Type B pancreatic cell (in vitro differentiated cells): Measurements from ENCODE around the gene LRRC36. TPM values are rescaled to one million over a fixed set of nuclear protein-coding genes. Genes with fewer than 3 reads are reported as not detected.
A peak's percentile ranks its signal among the peaks of the same experiment; 100 is the strongest.

ENCODE experiments used
- DNase-seq: peaks from one replicate; pipeline ENCODE4 v3.0.0; 2021; ENCODE audit warnings: mixed read lengths; ENCODE audit not compliant: unreplicated experiment; ENCODE audit errors: extremely low spot score
- H3K27ac Mint-ChIP-seq: 2 replicates; pipeline ENCODE4 v1.8.0; 2021; ENCODE audit warnings: mild to moderate bottlenecking, mixed read lengths
- H3K27me3 Mint-ChIP-seq: 2 replicates; pipeline ENCODE4 v1.8.0; 2021; ENCODE audit warnings: mixed read lengths
- H3K36me3 Mint-ChIP-seq: 2 replicates; pipeline ENCODE4 v1.8.0; 2021; ENCODE audit warnings: mixed read lengths
- H3K4me1 Mint-ChIP-seq: one replicate; pipeline ENCODE4 v1.8.0; 2021; ENCODE audit warnings: mixed read lengths; ENCODE audit not compliant: unreplicated experiment
- H3K4me3 Mint-ChIP-seq: 2 replicates; pipeline ENCODE4 v1.8.0; 2021; ENCODE audit warnings: mild to moderate bottlenecking, mixed read lengths
- H3K9me3 Mint-ChIP-seq: 2 replicates; pipeline ENCODE4 v1.8.0; 2021; ENCODE audit warnings: mixed read lengths
- CTCF ChIP-seq: fragments of 200-600 bp; sonication (generic); conservative IDR thresholded peaks from 2 replicates; pipeline ENCODE4 v1.5.0; 2021; ENCODE audit warnings: antibody characterized with exemption, mild to moderate bottlenecking
- total RNA-seq: library from RNA; stranded (reverse); gene quantifications from 2 replicates; pipeline ENCODE4 v1.2.1, GENCODE V29; 2021; ENCODE audit warnings: low replicate concordance

The LRRC36 gene
- total RNA-seq, 1 donor from 2014 or later: 1.1 TPM

DNA sequence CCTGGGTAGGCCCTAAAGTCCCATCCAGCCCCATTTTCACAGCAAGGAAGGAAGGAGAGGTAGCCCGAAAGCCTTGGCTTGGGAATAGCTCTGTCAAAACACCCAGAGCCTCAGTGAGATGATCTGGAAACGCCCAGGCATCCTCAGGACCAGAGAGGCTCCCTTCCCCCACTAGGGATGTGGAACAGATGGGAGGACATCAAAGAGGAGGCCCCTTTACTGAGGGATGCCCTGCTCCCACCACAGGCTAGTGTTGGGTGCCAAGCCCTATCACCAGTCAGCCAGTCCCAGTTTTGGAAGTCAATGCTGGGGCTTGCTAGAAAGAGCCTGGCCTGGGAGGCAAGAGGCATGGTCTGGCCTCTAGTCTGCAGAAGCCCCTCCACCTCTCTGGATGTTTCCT lies 62.0 kb downstream of the LRRC36 start:
- H3K9me3 Mint-ChIP-seq: no peaks in the 10 kb centered on the region

GRCh38 chr16:67389911-67390815 lies 63.5 kb downstream of the LRRC36 start:
- Mint-ChIP-seq H3K27ac (no peak overlapping the region), H3K9me3 (no peaks in the 10 kb centered on the region), H3K27me3 (peaks cover 18% of the 10 kb centered on the region), H3K36me3 (no peaks in the 10 kb centered on the region), H3K4me1 (peaks cover 20% of the 10 kb centered on the region), H3K4me3 (peak overlapping the region; percentile 32)
- DNase-seq: no peak
- TF ChIP-seq CTCF: no peak

More for the DNA sequence above, 62.0 kb downstream of the LRRC36 start:
- Mint-ChIP-seq H3K4me3 (no peak overlapping the region), H3K4me1 (peaks cover 26% of the 10 kb centered on the region), H3K27ac (no peak overlapping the region), H3K36me3 (no peaks in the 10 kb centered on the region), H3K27me3 (peaks cover 18% of the 10 kb centered on the region)
- no peak for TF ChIP-seq CTCF
- DNase-seq: no peak

DNA sequence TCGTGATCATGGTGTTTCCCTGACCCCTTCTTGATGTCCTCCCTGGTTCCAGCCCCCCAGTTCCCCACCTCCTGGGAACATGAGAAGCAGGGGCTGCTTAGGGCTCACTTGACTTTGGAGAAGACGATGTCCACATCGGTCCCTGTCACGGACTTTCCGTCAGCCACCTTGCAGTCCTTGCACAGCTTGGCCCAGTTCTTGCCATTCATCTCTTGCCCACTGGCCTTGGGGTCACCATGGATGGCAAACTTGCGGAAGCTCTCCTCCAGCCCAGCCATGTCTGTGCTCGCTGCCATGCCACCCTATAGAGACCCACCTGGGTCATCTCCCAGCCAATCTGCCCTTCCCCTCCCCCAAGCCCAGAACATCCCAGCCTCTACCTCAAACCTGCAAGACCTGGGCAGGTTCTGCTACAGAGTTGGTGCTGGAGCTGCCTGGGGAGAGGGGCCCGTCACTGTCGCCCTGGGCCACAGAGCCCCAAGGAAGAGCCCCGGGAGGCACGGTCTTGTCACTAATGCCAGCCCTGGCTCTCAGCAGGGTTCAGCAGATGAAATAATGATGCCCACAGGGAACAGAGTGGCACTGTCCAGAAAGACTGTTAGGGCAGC lies 64.3 kb downstream of the LRRC36 start:
- peaks cover 14% of the 10 kb centered on the region for H3K4me1 Mint-ChIP-seq
- DNase-seq: no peak
- H3K27ac Mint-ChIP-seq: peak overlapping the region; percentile 46
- H3K9me3 Mint-ChIP-seq: no peaks in the 10 kb centered on the region
- no peaks in the 10 kb centered on the region for H3K36me3 Mint-ChIP-seq
- peaks cover 18% of the 10 kb centered on the region for H3K27me3 Mint-ChIP-seq
- no peak overlapping the region for H3K4me3 Mint-ChIP-seq
- TF ChIP-seq CTCF: no peak

DNA sequence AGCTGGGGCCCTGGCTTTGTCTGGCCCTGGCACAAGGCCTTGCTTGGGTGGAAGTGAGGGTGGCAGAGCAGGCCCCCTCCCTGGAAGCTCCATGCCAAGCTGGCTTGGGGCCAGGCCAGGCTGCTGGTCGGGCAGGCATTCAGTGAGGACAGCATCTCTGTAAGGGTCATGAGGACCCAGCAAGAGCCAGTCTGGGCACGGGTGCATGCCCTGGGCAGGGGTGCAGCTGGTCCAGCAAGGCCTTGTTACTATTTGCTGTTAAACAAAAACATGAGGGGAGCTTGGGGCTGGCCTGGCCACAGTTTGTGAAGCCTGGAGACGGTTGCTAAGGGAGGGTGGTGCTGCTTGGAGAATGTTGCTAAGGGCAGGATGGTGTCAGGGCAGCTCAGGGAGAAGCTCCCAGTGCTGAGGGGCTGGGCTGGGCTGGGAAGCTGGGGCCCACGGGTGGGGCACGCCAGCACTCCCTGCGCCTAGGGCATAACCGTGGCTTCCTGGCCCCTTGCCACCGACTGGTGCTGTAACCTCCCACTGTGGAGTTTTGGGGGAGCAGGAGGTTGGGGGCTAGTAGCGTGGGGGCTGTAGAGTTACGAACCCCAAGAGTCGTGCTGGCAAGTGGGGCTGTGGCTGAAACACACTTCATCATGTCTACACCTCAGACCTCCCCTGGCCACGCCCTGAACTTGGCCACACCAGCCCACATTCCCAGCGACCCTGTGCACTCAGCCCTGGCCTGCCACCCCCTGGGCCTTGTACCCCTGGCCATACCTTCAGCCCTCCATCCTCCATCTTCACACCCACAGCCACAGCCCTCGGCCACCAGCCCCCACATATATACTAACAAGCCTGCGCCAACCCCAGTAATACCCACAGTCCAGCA lies 65.0 kb downstream of the LRRC36 start:
- H3K4me1 Mint-ChIP-seq: peaks cover 14% of the 10 kb centered on the region
- DNase-seq: no peak
- peaks cover 18% of the 10 kb centered on the region for H3K27me3 Mint-ChIP-seq
- H3K27ac Mint-ChIP-seq: peak overlapping the region; percentile 76
- H3K36me3 Mint-ChIP-seq: no peaks in the 10 kb centered on the region
- H3K9me3 Mint-ChIP-seq: no peaks in the 10 kb centered on the region
- TF ChIP-seq CTCF: no peak
- H3K4me3 Mint-ChIP-seq: peak overlapping the region; percentile 82

GRCh38 chr16:67392301-67393059 lies 65.9 kb downstream of the LRRC36 start:
- Mint-ChIP-seq H3K4me3 (peak overlapping the region; percentile 82), H3K27ac (peak overlapping the region; percentile 76), H3K4me1 (peaks cover 19% of the 10 kb centered on the region), H3K36me3 (no peaks in the 10 kb centered on the region), H3K9me3 (no peaks in the 10 kb centered on the region), H3K27me3 (peaks cover 18% of the 10 kb centered on the region)
- no peak for DNase-seq
- TF ChIP-seq CTCF: no peak
